Liver (tissue), 3 donors: ENCODE data around the gene LYSMD2.

Experiments used
- EGR1 ChIP-seq, 2 donors: IDR thresholded peaks; 2 replicates each; pipeline ENCODE4 v1.6.1; 2016 to 2018; ENCODE audit warnings: antibody characterized with exemption in 2 of 2, low read depth in 2 of 2
- GABPA ChIP-seq, 2 donors: IDR thresholded peaks in 1 of 2; conservative IDR thresholded peaks in 1 of 2; 2 replicates each; pipeline ENCODE4 v1.6.1; 2016; ENCODE audit warnings: antibody characterized with exemption in 2 of 2, mild to moderate bottlenecking in 1 of 2, moderate library complexity in 1 of 2
- HNF4G ChIP-seq: IDR thresholded peaks from 2 replicates; pipeline ENCODE4 v1.6.1; 2016; ENCODE audit warnings: antibody characterized with exemption
- JUND ChIP-seq, 2 donors: IDR thresholded peaks; 2 replicates each; pipeline ENCODE4 v1.6.1; 2016; ENCODE audit warnings: antibody characterized with exemption in 2 of 2
- RAD21 ChIP-seq, 2 donors: IDR thresholded peaks; 2 replicates each; pipeline ENCODE4 v1.6.1; 2016; ENCODE audit warnings: antibody characterized with exemption in 2 of 2, mild to moderate bottlenecking in 2 of 2
- SP1 ChIP-seq: IDR thresholded peaks from 2 replicates; pipeline ENCODE4 v1.6.1; 2018; ENCODE audit warnings: antibody characterized with exemption, mild to moderate bottlenecking
- TAF1 ChIP-seq: conservative IDR thresholded peaks from 2 replicates; pipeline ENCODE4 v1.6.1; 2016; ENCODE audit warnings: antibody characterized with exemption, mild to moderate bottlenecking
- TF ChIP-seq, protein P1 (sequence below): IDR thresholded peaks from 2 replicates; pipeline ENCODE4 v1.6.1; 2016; ENCODE audit warnings: antibody characterized with exemption, mild to moderate bottlenecking
- TF ChIP-seq, protein P2 (sequence below): fragments of 150-350 bp; IDR thresholded peaks from 2 replicates; pipeline ENCODE4 v1.5.1; 2017; ENCODE audit warnings: improper control_type of control experiment, low read depth, low read length; ENCODE audit not compliant: missing input control
- TF ChIP-seq, protein P3 (sequence below): IDR thresholded peaks from 2 replicates; pipeline ENCODE4 v1.6.1; 2016; ENCODE audit warnings: antibody characterized with exemption
- donor health status: healthy.
- donor health status: healthy.

DNA sequence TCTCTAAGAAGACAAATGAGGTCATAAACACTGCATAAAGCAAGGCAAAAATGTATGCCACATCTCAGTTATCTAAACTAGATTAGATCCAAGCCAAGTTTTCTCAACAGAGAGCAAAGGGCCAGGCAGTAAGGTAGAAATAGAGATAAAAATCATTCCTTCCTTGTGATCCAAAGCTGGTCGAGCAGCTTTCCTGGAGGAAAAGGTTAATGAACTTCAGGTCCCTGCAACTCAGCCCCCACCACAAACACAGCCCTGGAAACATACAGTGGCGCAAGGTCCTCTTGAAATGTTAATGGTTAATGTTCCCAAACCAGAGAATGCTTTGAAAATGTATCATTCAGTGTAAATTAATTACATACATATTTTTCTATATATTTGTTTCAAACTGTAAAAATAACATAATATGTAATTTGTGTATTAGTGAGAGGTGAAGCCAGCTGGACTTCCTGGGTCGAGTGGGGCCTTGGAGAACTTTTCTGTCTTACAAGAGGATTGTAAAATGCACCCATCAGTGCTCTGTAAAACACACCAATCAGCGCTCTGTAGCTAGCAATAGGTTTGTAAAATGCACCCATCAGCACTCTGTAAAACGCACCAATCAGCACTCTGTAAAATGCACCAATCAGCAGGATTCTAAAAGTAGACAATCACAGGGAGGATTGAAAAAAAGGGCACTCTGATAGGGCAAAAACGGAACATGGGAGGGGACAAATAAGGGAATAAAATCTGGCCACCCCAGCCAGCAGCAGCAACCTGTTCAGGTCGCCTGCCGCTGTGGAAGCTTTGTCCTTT lies 17.1 kb downstream of the LYSMD2 start:
- TF ChIP-seq JUND (IDR thresholded peaks at IDR 0.05) (peak in 1 of 2 donors; percentile 45), TAF1 (no peak), RAD21 (IDR thresholded peaks at IDR 0.05) (peak in 1 of 2 donors; percentile 9), GABPA (IDR thresholded peaks at IDR 0.05 in 1 of 2, conservative IDR thresholded peaks at IDR 0.05 in 1 of 2) (no peak), SP1 (peak; percentile 80), EGR1 (IDR thresholded peaks at IDR 0.05; ENCODE audit: low read depth in 2 of 2) (no peak), HNF4G (no peak)
- TF ChIP-seq, protein P1, sequence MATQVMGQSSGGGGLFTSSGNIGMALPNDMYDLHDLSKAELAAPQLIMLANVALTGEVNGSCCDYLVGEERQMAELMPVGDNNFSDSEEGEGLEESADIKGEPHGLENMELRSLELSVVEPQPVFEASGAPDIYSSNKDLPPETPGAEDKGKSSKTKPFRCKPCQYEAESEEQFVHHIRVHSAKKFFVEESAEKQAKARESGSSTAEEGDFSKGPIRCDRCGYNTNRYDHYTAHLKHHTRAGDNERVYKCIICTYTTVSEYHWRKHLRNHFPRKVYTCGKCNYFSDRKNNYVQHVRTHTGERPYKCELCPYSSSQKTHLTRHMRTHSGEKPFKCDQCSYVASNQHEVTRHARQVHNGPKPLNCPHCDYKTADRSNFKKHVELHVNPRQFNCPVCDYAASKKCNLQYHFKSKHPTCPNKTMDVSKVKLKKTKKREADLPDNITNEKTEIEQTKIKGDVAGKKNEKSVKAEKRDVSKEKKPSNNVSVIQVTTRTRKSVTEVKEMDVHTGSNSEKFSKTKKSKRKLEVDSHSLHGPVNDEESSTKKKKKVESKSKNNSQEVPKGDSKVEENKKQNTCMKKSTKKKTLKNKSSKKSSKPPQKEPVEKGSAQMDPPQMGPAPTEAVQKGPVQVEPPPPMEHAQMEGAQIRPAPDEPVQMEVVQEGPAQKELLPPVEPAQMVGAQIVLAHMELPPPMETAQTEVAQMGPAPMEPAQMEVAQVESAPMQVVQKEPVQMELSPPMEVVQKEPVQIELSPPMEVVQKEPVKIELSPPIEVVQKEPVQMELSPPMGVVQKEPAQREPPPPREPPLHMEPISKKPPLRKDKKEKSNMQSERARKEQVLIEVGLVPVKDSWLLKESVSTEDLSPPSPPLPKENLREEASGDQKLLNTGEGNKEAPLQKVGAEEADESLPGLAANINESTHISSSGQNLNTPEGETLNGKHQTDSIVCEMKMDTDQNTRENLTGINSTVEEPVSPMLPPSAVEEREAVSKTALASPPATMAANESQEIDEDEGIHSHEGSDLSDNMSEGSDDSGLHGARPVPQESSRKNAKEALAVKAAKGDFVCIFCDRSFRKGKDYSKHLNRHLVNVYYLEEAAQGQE: no peak
- TF ChIP-seq, protein P2, sequence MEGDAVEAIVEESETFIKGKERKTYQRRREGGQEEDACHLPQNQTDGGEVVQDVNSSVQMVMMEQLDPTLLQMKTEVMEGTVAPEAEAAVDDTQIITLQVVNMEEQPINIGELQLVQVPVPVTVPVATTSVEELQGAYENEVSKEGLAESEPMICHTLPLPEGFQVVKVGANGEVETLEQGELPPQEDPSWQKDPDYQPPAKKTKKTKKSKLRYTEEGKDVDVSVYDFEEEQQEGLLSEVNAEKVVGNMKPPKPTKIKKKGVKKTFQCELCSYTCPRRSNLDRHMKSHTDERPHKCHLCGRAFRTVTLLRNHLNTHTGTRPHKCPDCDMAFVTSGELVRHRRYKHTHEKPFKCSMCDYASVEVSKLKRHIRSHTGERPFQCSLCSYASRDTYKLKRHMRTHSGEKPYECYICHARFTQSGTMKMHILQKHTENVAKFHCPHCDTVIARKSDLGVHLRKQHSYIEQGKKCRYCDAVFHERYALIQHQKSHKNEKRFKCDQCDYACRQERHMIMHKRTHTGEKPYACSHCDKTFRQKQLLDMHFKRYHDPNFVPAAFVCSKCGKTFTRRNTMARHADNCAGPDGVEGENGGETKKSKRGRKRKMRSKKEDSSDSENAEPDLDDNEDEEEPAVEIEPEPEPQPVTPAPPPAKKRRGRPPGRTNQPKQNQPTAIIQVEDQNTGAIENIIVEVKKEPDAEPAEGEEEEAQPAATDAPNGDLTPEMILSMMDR: no peak
- TF ChIP-seq, protein P3, sequence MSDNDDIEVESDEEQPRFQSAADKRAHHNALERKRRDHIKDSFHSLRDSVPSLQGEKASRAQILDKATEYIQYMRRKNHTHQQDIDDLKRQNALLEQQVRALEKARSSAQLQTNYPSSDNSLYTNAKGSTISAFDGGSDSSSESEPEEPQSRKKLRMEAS: no peak
